ENCODE measurements around the gene NUF2.
"Not testable (repeated sequence)": the region's sequence is repeated elsewhere in the genome, so short reads cannot be mapped to it uniquely, and the experiment has no call there.

Gene NUF2

DNA sequence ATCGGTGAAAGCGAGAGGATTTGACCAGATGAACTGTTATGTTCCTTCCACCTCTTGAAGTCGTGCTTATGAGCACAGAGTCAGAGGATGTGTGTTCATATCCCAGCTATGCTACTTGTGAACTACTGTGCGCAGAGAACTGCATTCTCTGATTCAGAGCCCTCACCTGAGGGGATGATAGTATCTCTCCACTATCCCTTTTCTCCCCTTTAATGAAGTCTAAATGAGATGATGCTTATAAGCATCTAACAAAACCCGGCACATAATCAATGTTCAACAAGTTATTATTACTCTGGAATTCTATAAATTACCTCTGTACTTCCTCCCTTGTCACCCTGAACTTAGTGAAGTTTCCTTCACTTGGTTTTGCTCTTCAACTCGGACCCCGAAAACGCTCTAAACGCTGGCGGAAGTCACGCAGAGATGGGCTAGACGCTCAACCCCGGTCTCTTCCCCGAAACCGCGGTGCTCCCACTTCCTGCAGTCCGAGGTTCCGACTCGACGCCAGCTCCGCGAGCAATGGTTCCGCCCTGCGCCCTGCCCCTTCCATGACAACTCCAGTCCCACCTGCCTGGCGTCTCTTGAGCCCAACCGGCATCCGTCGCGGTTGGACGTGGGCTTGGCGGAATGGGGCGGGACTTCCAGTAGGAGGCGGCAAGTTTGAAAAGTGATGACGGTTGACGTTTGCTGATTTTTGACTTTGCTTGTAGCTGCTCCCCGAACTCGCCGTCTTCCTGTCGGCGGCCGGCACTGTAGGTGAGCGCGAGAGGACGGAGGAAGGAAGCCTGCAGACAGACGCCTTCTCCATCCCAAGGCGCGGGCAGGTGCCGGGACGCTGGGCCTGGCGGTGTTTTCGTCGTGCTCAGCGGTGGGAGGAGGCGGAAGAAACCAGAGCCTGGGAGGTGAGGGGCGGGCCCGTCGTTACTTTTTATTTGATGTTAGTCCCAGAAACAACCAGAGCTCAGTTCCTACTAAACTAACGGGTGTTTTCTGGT is at the start of gene NUF2:
Gene NUF2, plus strand, starts transcription at position 644 of the 995 bp plus-strand sequence. CDS start 4,098 bp downstream, outside the sequence.
- peak within 1 kb of the TSS; percentile 93 for H3K4me3 Mint-ChIP-seq
- H3K36me3 Mint-ChIP-seq (ENCODE audit: low read depth): peaks cover 17% of the 10 kb centered on the region
- H3K27ac Mint-ChIP-seq: peak within 1 kb of the TSS; percentile 94
- DNase-seq (ENCODE audit: low spot score): peak; percentile 98
- no peaks in the 10 kb centered on the region for H3K27me3 Mint-ChIP-seq (ENCODE audit: low read depth)
- no peaks in the 10 kb centered on the region for H3K9me3 Mint-ChIP-seq
- H3K4me1 Mint-ChIP-seq (ENCODE audit: low read depth): peaks cover 27% of the 10 kb centered on the region

DNA sequence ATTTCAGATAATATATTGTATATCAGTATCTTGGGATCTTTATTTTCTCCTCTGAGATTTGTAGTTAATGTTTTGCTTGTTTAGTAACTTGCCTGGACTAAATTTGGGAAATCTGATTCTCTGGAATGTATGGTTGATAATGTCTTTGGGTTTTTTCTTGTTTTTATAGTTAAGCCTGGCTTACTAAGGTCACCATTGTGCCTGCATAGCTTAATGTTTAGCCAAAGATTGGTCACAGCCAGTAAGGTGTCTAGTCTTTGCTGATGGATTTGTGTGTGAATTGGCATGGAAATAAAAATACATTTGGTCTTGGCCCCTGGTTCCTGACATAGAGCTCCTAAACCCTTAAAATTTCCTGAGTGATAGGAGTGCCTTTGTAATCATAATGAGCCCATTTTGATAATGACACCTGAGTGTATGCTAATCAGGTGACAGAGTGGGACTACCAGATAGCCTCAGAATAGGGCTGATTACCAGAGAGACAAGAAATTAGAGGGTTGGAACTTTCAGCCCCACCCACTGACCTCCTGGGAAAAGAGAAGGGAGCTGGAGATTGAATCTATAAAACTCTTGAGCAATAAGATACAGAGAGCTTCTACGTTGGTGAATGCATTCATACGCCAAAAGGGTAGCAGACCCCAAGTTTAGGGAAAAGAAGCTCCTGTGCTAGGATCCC is 47.9 kb upstream of the NUF2 start:
- H3K4me3 Mint-ChIP-seq: no peak overlapping the region
- H3K36me3 Mint-ChIP-seq (ENCODE audit: low read depth): peaks cover 9% of the 10 kb centered on the region
- H3K27me3 Mint-ChIP-seq (ENCODE audit: low read depth): no peaks in the 10 kb centered on the region
- no peak overlapping the region for H3K27ac Mint-ChIP-seq
- peaks cover 18% of the 10 kb centered on the region for H3K9me3 Mint-ChIP-seq
- no peak for DNase-seq (ENCODE audit: low spot score)
- H3K4me1 Mint-ChIP-seq (ENCODE audit: low read depth): no peaks in the 10 kb centered on the region

DNA sequence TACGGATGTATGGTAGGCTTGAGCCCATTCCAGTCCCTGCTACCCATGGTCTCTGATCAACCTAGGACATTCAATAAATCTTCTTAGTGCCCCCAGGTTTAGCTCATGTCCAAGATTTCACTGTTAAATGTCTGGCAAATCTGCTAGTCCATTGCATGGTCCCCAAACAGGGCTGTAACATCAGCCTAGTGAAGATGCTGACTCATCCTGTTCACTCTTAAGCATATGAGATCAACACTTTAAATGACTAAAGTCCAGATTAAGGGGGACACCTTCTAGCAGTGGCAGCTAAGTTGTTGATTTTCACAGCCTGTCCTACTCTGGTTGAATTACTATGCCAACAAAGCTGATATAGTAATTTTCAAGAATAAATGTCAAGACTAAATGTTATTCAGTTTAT is 46.5 kb upstream of the NUF2 start:
- Mint-ChIP-seq H3K27ac (no peak overlapping the region), H3K27me3 (ENCODE audit: low read depth) (no peaks in the 10 kb centered on the region), H3K4me1 (ENCODE audit: low read depth) (no peaks in the 10 kb centered on the region), H3K4me3 (no peak overlapping the region), H3K9me3 (peaks cover 31% of the 10 kb centered on the region), H3K36me3 (ENCODE audit: low read depth) (peaks cover 13% of the 10 kb centered on the region)
- DNase-seq (ENCODE audit: low spot score): no peak

DNA sequence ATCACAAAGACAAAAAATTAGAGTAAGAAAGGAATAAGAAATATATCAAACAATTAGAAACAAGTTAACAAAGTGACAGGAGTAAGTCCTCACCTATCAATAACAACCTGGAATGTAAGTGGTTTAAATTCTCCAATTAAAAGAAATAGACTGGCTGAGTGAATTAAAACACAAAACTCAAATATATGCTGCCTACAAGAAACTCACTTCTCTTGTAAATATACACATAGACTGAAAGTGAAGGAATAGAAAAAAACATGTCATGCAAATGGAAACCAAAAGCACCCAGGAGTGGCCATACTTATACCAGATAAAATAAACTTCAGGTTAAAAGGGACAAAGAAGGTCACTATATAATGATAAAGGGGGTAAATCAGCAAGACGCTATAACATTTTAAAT is 43.2 kb upstream of the NUF2 start:
- no peaks in the 10 kb centered on the region for H3K4me1 Mint-ChIP-seq (ENCODE audit: low read depth)
- no peak overlapping the region for H3K27ac Mint-ChIP-seq
- no peak overlapping the region for H3K4me3 Mint-ChIP-seq
- no peak for DNase-seq (ENCODE audit: low spot score)
- H3K9me3 Mint-ChIP-seq: peaks cover 42% of the 10 kb centered on the region
- H3K36me3 Mint-ChIP-seq (ENCODE audit: low read depth): peaks cover 13% of the 10 kb centered on the region
- H3K27me3 Mint-ChIP-seq (ENCODE audit: low read depth): no peaks in the 10 kb centered on the region

DNA sequence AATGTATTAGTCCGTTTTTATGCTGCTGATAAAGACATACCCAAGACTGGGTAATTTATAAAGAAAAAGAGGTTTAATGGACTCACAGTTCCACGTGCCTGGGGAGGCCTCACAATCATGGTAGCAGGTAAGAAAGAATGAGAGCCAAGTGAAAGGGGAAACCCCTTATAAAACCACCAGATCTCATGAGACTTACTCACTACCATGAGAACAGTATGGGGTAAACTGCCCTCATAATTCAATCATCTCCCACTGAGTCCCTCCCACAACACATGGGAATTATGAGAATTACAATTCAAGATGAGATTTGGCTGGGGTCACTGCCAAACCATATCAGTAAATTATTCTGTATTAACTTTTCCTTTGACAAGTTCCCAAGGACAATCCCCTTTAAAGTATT is 36.9 kb upstream of the NUF2 start:
- not testable (repeated sequence) for H3K27me3 Mint-ChIP-seq (ENCODE audit: low read depth); H3K4me1 Mint-ChIP-seq (ENCODE audit: low read depth); H3K27ac Mint-ChIP-seq; H3K36me3 Mint-ChIP-seq (ENCODE audit: low read depth); DNase-seq (ENCODE audit: low spot score); H3K4me3 Mint-ChIP-seq
- peaks cover 14% of the 10 kb centered on the region for H3K9me3 Mint-ChIP-seq

DNA sequence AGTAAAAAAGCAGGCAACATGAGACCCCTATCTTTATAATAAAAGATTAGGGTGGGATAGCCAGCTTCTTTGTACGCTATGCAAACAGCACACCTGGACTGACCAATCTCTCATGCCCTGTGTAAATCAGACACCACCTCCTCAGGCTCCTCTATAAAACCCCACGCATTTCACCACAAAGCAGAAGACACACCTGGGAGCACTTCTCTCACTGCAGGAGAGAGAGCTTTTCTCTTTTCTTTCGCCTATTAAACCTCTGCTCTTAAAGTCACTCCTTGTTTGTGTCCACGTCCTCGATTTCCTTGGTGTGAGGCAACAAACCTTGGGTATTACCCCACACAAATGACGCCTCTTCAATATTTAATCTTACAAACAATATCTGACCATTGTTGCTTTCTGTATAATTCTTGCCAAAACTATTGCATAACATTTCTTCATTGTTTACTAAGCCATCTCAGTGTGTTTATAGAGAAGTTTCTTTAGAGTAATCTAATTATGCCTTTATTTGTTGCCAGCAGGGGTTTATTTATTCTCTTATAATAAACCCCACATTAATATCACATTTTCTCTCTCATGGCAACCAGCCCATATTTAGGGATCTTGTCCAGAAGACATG is 31.6 kb upstream of the NUF2 start:
- no peak for DNase-seq (ENCODE audit: low spot score)
- Mint-ChIP-seq H3K4me1 (ENCODE audit: low read depth) (peaks cover 10% of the 10 kb centered on the region), H3K36me3 (ENCODE audit: low read depth) (peaks cover 20% of the 10 kb centered on the region), H3K4me3 (no peak overlapping the region), H3K9me3 (peaks cover 10% of the 10 kb centered on the region), H3K27ac (no peak overlapping the region), H3K27me3 (ENCODE audit: low read depth) (no peaks in the 10 kb centered on the region)

DNA sequence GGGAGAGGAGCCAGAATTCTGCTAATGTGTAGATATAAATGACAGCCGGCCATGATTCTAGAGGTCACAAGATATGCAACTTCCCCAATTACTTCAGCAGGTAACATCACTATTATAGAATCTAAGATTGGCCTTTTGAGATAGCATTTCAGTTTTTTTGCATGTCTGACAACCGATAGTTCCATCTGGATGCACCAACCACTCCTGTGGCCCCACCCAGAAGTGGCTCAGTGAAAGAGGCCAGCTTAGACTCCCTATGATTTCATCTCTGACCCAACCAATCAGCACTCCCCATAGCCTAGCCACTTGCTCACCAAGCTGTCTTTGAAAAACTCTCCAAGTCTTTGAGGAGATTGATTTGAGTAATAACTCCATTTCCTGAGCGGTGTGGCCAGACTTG is 30.3 kb upstream of the NUF2 start:
- Mint-ChIP-seq H3K9me3 (peaks cover 10% of the 10 kb centered on the region), H3K27ac (no peak overlapping the region)

DNA sequence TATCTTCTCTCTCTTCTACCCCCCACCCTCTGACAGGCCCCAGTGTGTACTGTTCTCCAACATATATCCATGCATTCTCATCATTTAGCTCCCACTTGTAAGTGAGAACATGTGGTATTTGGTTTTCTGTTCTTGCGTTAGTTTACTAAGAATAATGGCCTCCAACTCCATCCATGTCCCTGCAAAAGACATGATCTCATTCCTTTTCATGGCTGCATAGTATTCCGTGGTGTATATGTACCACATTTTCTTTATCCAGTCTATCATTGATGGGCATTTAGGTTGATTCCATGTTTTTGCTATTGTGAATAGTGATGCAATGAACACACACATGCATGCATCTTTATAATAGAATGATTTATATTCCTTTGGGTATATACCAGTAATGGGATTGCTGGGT is 29.6 kb upstream of the NUF2 start:
- Mint-ChIP-seq H3K36me3 (ENCODE audit: low read depth) (peaks cover 20% of the 10 kb centered on the region), H3K9me3 (peaks cover 10% of the 10 kb centered on the region)
- not testable (repeated sequence) for H3K27ac Mint-ChIP-seq; H3K4me1 Mint-ChIP-seq (ENCODE audit: low read depth); H3K4me3 Mint-ChIP-seq; DNase-seq (ENCODE audit: low spot score); H3K27me3 Mint-ChIP-seq (ENCODE audit: low read depth)

More for the DNA sequence above, 30.3 kb upstream of the NUF2 start:
- H3K4me3 Mint-ChIP-seq: no peak overlapping the region
- no peak for DNase-seq (ENCODE audit: low spot score)
- H3K36me3 Mint-ChIP-seq (ENCODE audit: low read depth): peaks cover 20% of the 10 kb centered on the region
- H3K27me3 Mint-ChIP-seq (ENCODE audit: low read depth): no peaks in the 10 kb centered on the region
- H3K4me1 Mint-ChIP-seq (ENCODE audit: low read depth): peaks cover 10% of the 10 kb centered on the region

DNA sequence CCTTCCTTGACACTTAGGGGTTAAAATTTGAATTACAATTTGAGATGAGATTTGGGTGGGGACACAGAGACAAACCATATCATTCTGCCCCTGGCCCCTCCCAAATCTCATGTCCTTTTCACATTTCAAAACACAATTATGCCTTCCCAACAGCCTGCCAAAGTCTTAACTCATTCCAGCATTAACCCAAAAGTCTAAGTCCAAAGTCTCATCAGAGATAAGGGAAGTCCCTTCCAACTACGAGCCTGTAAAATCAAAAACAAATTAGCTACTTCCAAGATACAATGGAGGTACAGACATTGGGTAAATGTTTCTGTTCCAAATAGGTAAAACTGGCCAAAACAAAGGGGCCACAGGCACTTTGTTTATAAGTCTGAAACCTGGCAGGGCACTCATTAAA is 28.3 kb upstream of the NUF2 start:
- H3K4me1 Mint-ChIP-seq (ENCODE audit: low read depth); H3K27ac Mint-ChIP-seq; H3K4me3 Mint-ChIP-seq; H3K27me3 Mint-ChIP-seq (ENCODE audit: low read depth); DNase-seq (ENCODE audit: low spot score): not testable (repeated sequence)
- Mint-ChIP-seq H3K36me3 (ENCODE audit: low read depth) (peaks cover 20% of the 10 kb centered on the region), H3K9me3 (peaks cover 10% of the 10 kb centered on the region)

DNA sequence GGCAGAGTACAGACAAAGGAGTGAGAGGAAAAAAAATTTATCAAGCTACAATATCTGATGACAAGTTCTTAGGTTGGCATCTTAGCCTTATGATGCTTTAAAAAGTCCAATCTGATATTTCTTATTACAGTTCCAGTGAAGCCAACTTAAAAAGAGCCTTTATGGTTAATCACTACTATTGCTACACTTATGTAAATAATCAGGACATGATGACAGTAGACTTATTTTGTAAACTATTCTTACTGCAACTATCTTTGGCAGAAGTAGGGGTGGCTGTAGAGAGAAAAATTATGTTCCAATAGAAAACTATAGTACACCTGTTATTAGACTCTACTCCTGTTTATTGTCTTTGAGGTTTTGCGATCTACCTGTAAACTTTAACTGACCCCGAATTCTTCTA is 25.8 kb upstream of the NUF2 start:
- H3K4me1 Mint-ChIP-seq (ENCODE audit: low read depth): no peaks in the 10 kb centered on the region

DNA sequence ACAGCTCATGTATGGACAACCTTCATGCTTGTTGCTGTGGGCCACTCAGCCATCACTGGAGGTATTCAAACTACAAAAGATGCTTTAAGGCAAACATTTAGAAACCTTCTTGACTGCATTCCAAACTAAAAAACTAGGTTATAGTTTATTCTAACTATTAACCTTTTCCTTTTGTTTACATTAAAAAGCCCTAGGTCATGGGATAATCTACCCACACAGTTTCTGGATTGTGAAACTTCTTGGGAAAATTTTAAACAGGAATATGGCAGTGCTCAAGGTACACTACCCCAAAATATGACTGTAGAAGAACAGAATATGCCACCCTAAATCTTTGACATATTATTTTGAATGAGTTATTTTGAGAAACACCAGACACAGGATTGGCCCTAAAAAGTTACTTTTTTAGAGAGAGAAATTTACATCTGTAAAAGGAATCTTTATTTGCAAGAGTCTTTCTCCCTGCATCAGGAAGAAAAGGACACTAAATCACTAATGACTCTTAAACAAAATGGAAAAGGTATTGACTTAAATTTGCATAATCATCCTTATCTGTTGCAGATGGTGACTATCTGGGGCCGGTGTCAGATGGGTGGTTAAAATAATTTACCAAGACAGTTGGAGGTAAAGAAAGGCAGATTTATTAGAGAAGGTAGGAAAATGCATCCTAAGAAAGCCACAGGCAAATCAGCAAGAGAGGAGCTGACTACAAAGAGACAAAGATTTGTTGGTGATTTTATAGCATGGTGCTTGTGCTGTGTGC is 25.1 kb upstream of the NUF2 start:
- H3K27me3 Mint-ChIP-seq (ENCODE audit: low read depth): no peaks in the 10 kb centered on the region
- no peak overlapping the region for H3K4me3 Mint-ChIP-seq
- no peak overlapping the region for H3K27ac Mint-ChIP-seq
- no peaks in the 10 kb centered on the region for H3K4me1 Mint-ChIP-seq (ENCODE audit: low read depth)
- no peak for DNase-seq (ENCODE audit: low spot score)
- peaks cover 10% of the 10 kb centered on the region for H3K9me3 Mint-ChIP-seq
- peaks cover 20% of the 10 kb centered on the region for H3K36me3 Mint-ChIP-seq (ENCODE audit: low read depth)

More for the DNA sequence above, 25.8 kb upstream of the NUF2 start:
- H3K27me3 Mint-ChIP-seq (ENCODE audit: low read depth): no peaks in the 10 kb centered on the region
- H3K27ac Mint-ChIP-seq: no peak overlapping the region
- no peak overlapping the region for H3K4me3 Mint-ChIP-seq
- DNase-seq (ENCODE audit: low spot score): no peak
- peaks cover 10% of the 10 kb centered on the region for H3K9me3 Mint-ChIP-seq
- H3K36me3 Mint-ChIP-seq (ENCODE audit: low read depth): peaks cover 22% of the 10 kb centered on the region

DNA sequence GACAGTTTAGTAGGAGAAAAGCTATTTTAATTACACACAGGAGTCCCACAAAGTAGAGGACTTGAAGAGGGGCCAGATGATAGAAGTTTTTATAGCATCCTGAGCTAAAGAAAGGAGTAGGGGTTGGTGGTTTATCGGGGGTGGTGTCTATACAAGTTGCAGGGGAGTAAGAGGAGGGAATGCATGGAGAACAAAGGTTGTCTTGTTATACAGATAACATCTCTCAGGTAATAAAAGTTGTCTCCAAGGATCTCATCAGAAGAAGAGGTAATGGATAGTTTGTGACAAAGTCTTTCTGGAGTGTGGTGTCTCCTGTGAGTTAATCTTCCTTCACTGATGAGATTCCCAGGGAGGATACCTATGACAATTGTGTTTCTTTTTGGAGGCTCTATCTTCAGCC is 23.4 kb upstream of the NUF2 start:
- Mint-ChIP-seq H3K27ac (no peak overlapping the region), H3K4me3 (no peak overlapping the region), H3K27me3 (ENCODE audit: low read depth) (no peaks in the 10 kb centered on the region), H3K36me3 (ENCODE audit: low read depth) (peaks cover 9% of the 10 kb centered on the region), H3K9me3 (peaks cover 4% of the 10 kb centered on the region), H3K4me1 (ENCODE audit: low read depth) (no peaks in the 10 kb centered on the region)
- no peak for DNase-seq (ENCODE audit: low spot score)

DNA sequence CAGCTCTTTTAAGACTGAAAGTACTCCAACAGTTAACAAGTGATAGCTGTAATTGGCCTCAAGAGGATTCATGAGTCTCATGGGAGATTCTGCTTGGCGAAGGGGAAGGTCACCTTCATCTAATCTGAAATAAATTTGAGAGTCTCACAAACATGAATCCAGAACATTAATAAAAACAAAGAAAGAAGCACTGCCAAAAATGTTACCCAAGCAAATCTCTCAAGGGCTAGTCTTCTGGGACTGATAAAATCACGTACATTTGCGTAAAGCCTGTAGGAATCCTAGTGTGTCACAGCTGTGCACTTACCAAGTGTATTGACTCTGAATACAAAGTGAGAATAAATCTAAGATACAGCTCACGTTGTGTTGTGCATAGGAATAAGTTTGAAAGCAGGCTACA is 21.2 kb upstream of the NUF2 start:
- no peaks in the 10 kb centered on the region for H3K9me3 Mint-ChIP-seq
- no peaks in the 10 kb centered on the region for H3K27me3 Mint-ChIP-seq (ENCODE audit: low read depth)
- peaks cover 8% of the 10 kb centered on the region for H3K36me3 Mint-ChIP-seq (ENCODE audit: low read depth)
- H3K4me1 Mint-ChIP-seq (ENCODE audit: low read depth): no peaks in the 10 kb centered on the region
- no peak for DNase-seq (ENCODE audit: low spot score)
- H3K27ac Mint-ChIP-seq: no peak overlapping the region
- H3K4me3 Mint-ChIP-seq: no peak overlapping the region
